Cerebellar cortex (tissue), 1 donor: ENCODE measurements around the gene ETHE1.

Source experiments
- DNase-seq: peaks from one replicate; pipeline ENCODE4 v3.0.0-alpha.2; 2015; ENCODE audit warnings: low spot score

Gene ETHE1

DNA sequence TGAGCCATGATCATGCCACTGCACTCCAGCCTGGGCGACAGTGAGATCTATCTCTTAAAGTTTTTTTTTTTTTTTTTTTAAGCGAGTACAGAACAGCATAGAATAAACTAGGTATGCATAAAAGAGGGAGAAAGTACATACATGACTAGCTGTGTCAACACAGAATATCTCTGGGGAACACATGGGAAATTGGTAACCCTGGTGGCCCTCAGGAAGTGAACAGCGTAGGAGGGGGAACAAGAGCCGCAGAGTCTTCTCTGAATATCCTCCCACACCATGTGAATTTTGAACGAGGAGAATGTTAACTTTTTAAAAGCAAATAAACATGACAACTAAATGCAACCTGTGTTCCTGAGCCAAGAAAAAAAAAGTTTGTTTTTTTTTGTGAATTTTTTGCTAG, 37.7 kb downstream of the ETHE1 start:
- DNase-seq, result no peak

- DNase-seq, result no peak
Measured at GRCh38 chr19:43488179-43488578, 38.8 kb downstream of the ETHE1 start.

DNA sequence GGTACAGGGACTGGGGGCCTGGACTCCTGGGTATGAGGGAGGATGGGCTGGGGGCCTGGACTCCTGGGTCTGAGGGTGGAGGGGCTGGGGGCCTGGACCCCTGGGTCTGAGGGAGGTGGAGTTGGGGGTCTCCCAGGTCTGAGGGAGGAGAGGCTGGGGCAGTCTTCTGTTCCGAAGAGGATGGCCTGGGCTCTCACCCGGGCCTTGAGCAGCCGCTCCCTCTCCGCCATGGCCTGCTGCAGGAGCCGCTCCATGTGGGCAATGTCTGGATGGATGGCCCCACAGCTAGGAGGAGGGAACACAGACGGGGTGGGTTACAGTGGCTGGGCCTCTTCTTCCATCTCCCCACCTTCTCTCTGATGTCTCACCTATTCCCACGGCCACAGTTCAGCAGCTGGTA, 40.6 kb downstream of the ETHE1 start:
- DNase-seq, result no peak

DNA sequence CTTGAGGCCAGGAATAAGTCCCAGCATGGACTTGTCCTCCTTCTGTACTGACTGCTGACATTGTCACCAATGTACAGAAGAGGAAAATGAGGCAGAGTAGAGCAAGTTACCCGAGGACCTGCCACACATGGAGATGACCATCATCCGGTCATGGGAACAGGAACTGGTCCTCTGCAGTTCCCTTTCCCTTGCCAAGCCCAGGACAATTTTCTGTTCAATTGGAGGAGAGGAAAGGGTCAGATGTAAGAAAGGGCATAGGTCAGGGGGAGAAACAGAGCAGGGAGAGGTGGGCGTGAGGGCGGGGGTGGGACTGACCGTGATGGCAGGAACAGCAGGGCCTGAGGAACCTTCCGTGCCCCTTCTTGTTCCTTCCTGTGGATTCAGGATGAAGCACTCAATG, 41.0 kb downstream of the ETHE1 start:
- no peak for DNase-seq

GRCh38 chr19:43483281-43483680, 43.7 kb downstream of the ETHE1 start:
- DNase-seq, result no peak

DNA sequence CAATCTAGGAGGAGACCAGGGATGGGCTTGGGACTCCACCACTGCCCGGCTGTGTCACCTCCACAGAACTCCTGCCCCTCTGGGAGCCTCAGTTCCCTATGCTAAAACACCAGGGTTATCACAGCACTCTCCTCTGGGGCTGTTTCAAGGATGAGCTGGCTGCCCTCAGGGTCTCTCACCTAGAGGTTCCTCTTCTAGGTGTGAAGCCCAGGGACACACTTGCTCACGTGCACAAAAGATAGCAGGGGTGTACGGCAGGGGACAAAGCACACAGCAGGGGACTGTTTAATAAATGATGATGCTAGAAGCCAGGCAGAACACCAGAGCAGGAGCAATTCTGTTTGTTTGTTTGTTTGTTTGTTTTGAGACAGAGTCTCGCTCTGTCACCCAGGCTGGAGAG, 44.8 kb downstream of the ETHE1 start:
- no peak for DNase-seq

GRCh38 chr19:43481701-43482100, 45.3 kb downstream of the ETHE1 start:
- no peak for DNase-seq

DNA sequence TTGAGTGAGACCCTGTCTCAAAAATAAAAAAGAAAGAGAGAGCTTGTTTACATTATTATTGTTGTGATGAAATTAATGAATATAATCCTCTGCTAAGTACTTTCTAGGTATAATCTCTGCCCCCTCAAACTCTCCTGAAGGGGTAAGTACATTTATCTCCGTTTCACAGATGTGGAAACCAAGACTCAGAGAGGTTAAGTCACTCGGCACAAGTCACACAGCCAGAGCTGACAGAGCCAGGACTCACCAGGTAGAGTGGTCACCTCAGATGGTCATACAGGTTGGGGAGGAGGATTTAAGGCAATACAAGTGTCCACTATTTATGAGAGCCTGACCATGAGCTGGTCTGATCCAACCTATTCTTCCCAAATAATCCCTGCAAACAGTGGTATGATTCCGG, 46.4 kb downstream of the ETHE1 start:
- no peak for DNase-seq

DNA sequence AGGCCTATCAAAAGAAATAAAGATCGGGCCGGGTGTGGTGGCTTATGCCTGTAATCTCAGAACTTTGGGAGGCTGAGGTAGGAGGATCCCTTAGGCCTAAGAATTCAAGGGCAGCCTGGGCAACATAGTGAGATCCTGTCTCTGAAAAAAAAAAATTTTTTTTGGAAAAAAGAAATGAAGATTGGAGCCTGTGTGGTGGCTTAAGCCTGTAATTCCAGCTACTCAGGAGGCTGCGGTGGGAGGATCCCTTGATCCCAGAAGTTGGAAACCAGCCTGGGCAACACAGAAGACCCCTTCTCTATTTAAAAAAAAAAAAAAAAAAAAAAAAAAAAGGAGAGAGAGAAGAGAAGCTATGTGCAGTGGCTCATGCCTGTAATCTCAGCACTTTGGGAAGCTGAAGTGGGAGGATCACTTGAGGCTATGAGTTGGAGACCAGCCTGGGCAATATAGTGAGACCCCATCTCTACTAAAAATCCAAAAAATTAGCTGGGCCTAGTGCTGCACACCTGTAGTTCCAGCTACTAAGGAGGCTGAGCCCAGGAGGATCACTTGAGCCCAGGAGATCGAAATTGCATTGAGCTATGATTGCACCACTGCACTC, 46.9 kb downstream of the ETHE1 start:
- no peak for DNase-seq

DNA sequence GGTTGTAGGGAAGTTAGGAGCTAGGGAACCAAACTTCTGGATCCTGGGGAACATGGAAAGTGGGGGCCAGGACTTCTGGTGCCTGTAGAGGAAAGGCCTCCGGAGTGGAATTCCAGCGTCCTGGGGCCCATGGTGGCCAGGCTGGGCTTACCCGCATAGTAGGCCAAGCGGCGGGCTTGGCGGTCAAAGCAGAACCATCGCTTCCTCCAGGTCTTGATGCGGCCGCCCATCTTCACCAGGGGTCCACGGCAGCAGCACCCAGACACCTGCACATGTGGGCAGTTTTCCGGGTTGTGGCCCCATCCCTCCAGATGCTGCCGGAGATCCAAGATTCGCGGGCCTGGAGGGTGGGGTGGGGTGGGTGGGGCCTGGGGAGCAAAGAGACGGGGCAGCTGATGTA, 47.8 kb downstream of the ETHE1 start:
- DNase-seq, result no peak

- DNase-seq, result no peak
Measured at GRCh38 chr19:43478323-43478722, 48.7 kb downstream of the ETHE1 start.

DNA sequence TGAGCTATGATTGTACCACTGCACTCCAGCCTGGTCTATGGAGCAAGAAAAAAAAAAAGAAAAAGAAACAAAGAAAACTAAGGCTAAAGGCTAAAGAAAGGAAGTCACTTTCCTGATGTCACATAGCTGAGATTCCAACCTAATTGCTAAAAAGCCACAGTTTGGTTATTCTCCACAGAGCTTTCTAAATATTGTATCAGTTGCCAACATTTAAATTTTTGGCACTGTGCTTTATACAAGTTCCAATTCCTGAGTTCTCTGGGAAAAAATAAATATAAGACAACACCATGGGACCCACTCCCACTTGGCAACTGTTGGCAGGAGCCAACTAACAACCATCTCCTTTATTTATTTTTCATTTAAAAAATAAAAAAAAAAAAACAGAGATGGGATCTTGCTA, 50.4 kb downstream of the ETHE1 start:
- no peak for DNase-seq

DNA sequence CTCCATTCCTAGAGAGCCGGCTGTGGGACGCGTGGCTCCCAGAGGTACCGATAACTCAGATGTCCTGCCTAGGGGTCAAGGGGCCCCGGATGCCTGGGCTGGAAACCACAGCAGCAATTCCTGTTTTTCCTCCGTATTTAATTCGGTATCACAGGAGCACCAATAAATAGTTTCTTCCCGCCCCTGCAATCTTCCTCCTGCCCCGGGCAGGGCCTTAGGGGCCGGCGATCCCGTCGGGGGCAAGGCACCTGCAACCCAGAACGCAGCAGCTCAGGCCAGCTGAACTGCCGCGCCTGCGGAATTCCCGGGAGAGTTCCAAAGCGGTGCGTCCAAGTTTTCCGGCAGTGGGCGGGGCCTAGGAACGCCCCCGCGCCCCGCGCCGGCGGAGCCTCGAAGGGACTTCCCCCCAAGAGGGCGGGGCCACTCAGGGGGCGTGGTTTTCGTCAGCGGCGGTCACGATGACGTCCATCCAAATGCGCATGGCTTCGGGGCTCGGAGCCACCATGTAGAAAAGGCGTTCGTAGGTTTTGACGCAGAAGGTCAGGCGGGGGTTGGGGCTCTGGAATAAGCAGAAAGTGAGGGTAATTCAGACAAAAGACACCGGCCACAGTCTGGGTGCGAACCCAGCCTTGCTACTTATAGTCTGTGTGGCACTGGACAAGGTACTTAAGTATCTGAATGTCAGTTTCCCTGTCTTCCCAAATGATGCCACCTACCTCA, 51.9 kb downstream of the ETHE1 start:
- peak; percentile 54 for DNase-seq

GRCh38 chr19:43474487-43474886, 52.5 kb downstream of the ETHE1 start:
- no peak for DNase-seq

DNA sequence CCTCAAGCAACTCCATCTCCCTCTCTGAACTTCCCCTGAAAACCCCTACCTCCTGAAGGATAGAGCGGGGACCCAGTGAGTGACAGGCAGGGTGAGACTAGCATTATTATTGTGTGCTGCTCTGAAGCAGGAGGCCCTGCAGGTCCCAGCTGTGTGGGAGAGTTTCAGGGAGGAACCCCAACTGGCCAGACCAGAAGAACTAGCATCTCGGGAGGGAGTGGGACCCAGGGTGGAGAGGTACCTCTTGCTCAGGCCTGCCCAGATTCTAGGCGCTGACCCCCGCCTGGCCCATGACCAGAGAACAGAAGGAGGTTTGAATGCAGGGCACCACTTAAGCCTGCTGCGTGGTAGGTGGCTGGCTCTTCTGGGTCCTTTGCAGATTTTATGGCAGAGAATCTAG, 55.9 kb downstream of the ETHE1 start:
- no peak for DNase-seq

- no peak for DNase-seq
Measured at GRCh38 chr19:43470288-43470687, 56.7 kb downstream of the ETHE1 start.

DNA sequence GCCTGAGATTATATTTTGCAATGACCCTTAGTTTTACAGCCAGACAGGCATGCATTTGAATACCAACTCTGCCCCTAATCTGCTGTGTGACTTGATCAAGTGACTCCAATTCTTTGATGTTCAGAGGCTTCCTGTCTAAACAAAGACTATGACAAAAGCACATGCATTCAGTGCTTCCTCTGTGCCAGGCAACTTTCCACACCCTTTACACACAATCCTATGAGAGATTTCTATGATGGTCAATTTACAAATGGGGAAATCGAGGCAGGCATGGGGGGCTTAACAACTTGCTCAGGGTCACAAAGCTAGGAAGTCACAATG, 57.9 kb downstream of the ETHE1 start:
- no peak for DNase-seq

DNA sequence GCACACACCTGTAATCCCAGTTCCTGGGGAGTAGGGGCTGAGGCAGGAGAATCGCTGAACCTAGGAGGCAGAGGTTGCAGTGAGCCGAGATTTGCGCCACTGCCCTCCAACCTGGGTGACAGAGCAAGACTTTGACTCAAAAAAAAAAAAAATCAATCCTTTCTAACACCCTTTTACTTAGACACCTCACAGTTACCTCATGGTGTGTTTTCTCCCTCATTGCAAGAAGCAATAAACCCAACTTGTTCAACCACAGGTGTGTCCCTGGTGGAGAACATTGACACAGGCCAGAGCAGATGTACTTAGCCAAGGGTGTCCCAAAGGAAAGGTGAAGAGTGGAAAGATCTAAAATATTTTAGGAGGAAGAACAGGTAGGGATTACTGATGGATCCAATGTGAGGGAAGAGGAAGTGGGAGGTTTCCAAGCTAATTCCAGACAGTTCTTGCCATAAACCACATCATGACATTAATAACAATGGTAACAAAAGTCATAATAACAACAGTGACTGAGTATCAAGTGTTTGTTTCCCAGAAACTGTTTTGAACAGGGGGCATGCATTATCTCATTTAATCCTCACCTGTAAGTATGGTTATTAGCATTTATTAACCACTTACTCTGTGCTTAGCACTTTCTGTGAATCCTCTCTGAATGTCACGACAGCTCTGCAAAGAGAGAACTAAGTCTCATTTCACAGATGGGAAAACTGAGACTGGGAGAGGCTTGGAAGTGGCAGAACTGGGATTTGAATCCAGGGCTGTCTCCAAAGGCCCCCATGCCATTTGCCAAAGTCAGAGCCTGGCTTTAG, 58.4 kb downstream of the ETHE1 start:
- DNase-seq, result no peak

DNA sequence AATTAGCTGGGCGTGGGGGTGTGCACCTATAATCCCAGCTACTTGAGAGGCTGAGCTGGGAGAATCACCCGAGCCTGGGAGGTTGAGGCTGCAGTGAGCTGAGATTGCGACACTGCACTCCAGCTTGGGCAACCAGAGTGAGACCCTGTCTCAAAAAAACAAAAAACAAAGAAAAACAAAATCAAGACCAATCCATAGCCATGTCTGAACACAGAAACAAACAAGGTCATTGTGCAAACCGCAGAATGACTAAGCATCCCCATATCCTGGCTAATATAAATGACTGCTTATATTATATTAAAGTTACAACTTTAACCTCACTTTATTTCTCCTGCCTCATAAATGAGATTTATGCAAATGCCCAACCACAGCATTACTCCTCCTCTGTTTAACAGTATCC, 59.3 kb downstream of the ETHE1 start:
- DNase-seq, result no peak

DNA sequence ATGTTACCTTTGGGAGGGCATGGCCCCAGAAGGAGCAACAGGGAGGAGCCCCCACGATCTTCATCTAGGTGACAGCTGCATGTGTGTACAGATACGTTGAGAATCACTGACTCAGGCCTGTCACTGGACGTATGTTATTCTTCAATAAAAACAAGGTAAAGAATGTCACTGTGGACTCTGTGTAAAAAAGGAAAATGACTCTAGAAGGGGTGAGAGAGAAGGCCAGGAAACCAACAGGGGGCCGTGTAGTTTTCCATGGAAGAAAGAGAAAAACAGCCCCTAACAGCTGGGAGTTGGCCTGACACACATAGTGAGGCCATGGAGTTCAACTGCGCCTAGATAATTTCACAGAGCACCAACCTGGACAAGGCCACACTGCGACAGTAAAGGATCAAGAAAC, 59.7 kb downstream of the ETHE1 start:
- no peak for DNase-seq

DNA sequence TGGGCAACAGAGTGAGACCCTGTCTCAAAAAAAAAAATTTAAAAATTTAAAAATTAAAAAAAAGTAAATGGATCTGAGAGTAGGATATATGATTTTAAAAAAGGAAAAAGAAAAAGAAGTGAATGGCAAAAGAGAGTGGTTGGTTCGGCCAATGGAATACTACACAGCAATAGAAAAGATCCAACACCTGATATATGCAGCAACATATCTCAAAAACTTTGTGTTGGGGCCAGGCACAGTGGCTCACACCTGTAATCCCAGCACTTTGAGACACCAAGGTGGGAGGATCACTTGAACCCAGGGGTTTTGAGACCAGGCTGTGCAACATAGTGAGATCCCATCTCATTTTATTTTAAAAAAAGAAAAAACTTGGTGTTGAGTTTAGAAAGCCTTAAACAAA, 60.2 kb downstream of the ETHE1 start:
- no peak for DNase-seq

DNA sequence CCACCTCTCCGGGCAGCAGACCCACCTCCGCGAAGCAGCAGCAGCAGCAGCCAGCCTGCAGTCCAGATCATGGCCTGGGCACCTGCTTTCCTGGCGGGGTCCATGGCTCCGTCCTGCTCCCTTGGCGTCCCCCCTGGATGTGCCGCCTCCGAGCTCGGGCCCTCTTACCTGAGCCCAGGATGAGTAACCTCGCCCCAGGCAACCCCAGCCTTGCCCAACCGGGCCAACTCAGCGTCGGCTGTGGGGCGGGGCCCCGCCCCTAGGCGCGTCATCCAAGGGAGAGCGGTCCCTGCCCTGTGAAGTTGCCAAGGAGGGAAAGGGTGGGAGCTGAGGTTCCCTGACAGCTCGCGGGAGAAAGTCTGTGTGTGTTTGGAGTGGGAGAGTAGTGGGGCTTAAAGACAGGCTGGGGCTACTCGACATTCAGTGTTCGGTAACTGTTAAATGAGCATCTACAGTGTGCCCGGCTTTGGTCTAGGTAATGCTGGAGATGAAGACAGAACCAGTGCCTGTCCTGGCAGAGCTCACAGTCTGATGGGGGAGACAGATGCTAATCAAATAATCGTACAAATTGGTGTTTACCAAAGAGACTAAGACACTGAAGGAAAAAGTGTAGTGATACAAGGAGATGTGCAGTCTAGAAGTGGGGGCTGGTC, 61.4 kb downstream of the ETHE1 start, which contains the start of gene LYPD3:
TSS of gene LYPD3 (minus strand) at position 141 of the 653 bp plus-strand sequence. CDS start at position 104, 37 bp downstream.
- DNase-seq, result no peak
